HCT116 (cell line): ENCODE data around the gene LY9. TPM values are rescaled to one million over a fixed set of nuclear protein-coding genes. Genes with fewer than 3 reads are reported as not detected.

Experiments
- ATAC-seq: fragments of 200-7000 bp; cut with Tn5 transposase; 2 replicates; pipeline ENCODE4 v1.9.1; 2020; ENCODE audit warnings: mild to moderate bottlenecking, moderate library complexity
- BruUV-seq: library from RNA; stranded (reverse); fragments of 400-500 nt; replicated peaks from 2 replicates; lab custom pipeline; 2021; lab: Mats Ljungman, UMichigan
- CTCF ChIA-PET: fragments of 300-600 bp; sonication (Branson Sonifier 250); formaldehyde crosslinking; loops from one replicate; lab custom pipeline; 2021; ENCODE audit warnings: antibody characterized with exemption; lab: Charles Lee
- POLR2A ChIA-PET: fragments of 300-600, 350-600 bp; sonication (Branson Sonifier 250); formaldehyde crosslinking; loops from one replicate; lab custom pipeline; 2021; ENCODE audit warnings: antibody characterized with exemption; lab: Charles Lee
- RAD21 ChIA-PET, 2 experiments: fragments of 300-600 bp; sonication (Branson Sonifier 250); formaldehyde crosslinking; loops; one replicate each; lab custom pipeline; 2023; ENCODE audit warnings: low total read pairs in 2 of 2; ENCODE audit not compliant: uncharacterized antibody in 2 of 2, unreplicated experiment in 2 of 2, low non-redundant PET in 1 of 2; lab: Charles Lee
- DNase-seq: peaks from one replicate; pipeline ENCODE4 v3.0.0-alpha.2; 2010; ENCODE audit warnings: low read depth, low spot score
- H2AFZ ChIP-seq: fragments of 200-600 bp; shearing (Covaris generic), sonication (generic); 2 replicates; pipeline ENCODE4 v1.6.1; 2017; ENCODE audit warnings: low read depth, mixed run types, mixed read lengths, antibody characterized with exemption, low read length; ENCODE audit not compliant: poor library complexity, severe bottlenecking
- H3K27ac ChIP-seq: 2 replicates; pipeline ENCODE4 v1.5.1; 2012; ENCODE audit warnings: low read depth, low read length
- H3K27me3 ChIP-seq: fragments of 200-600 bp; sonication (generic); 2 replicates; pipeline ENCODE4 v1.6.1; 2016; ENCODE audit warnings: mixed run types, low read length, mixed read lengths; ENCODE audit not compliant: insufficient read depth
- H3K36me3 ChIP-seq, 2 experiments: fragments of 200-500 bp in 1 of 2; fragments of 200-600 bp in 1 of 2; sonication (Bioruptor generic) in 1 of 2; sonication (generic) in 1 of 2; 2 replicates each; pipeline versions ENCODE4 v1.5.1 to v1.6.1; 2014 to 2016; ENCODE audit warnings: low read length in 2 of 2, inconsistent platforms in 1 of 2, mixed read lengths in 1 of 2, mixed run types in 1 of 2; ENCODE audit not compliant: insufficient read depth in 2 of 2, control insufficient read depth in 1 of 2
- H3K4me1 ChIP-seq, 2 experiments: fragments of 200-600 bp in 1 of 2; sonication (generic) in 1 of 2; 2 replicates each; pipeline versions ENCODE4 v1.5.1 to v1.6.1; 2012 to 2017; ENCODE audit warnings: low read length in 2 of 2, inconsistent platforms in 1 of 2, mild to moderate bottlenecking in 1 of 2, mixed read lengths in 1 of 2, mixed run types in 1 of 2, moderate library complexity in 1 of 2; ENCODE audit not compliant: insufficient read depth in 2 of 2, control insufficient read depth in 1 of 2
- H3K4me2 ChIP-seq: fragments of 200-600 bp; sonication (generic); 2 replicates; pipeline ENCODE4 v1.6.1; 2017; ENCODE audit warnings: mixed run types, low read length, mixed read lengths
- H3K4me3 ChIP-seq, 2 experiments: fragments of 200-600 bp in 1 of 2; sonication (generic) in 1 of 2; replicated peaks in 1 of 2; 2 replicates each; pipeline ENCODE4 v1.5.1; 2011 to 2016; ENCODE audit warnings: low read length in 2 of 2, control low read depth in 1 of 2, low read depth in 1 of 2, mild to moderate bottlenecking in 1 of 2, mixed read lengths in 1 of 2, mixed run types in 1 of 2
- H3K79me2 ChIP-seq: fragments of 200-600 bp; sonication (generic); 2 replicates; pipeline ENCODE4 v1.6.1; 2017; ENCODE audit warnings: mild to moderate bottlenecking, mixed run types, low read length, moderate library complexity, mixed read lengths; ENCODE audit not compliant: insufficient read depth
- H3K9ac ChIP-seq: fragments of 200-600 bp; sonication (generic); 2 replicates; pipeline ENCODE4 v1.6.1; 2016; ENCODE audit warnings: low read length, mixed read lengths
- H3K9me2 ChIP-seq: fragments of 200-600 bp; sonication (generic), shearing (Covaris generic); 2 replicates; pipeline ENCODE4 v1.6.1; 2017; ENCODE audit warnings: mixed run types, mild to moderate bottlenecking, moderate library complexity; ENCODE audit not compliant: insufficient read depth
- H3K9me3 ChIP-seq, 2 experiments: fragments of 200-500 bp in 1 of 2; fragments of 200-600 bp in 1 of 2; sonication (Bioruptor generic) in 1 of 2; sonication (generic) in 1 of 2; 2 replicates each; pipeline ENCODE4 v1.6.1; 2014 to 2017; ENCODE audit warnings: low read length in 2 of 2, mixed read lengths in 2 of 2, inconsistent platforms in 1 of 2, low read depth in 1 of 2, mild to moderate bottlenecking in 1 of 2, mixed run types in 1 of 2, moderate library complexity in 1 of 2; ENCODE audit not compliant: control insufficient read depth in 1 of 2, insufficient read depth in 1 of 2
- H4K20me1 ChIP-seq: fragments of 200-600 bp; sonication (generic), shearing (Covaris generic); 2 replicates; pipeline ENCODE4 v1.6.1; 2017; ENCODE audit warnings: mixed run types, mild to moderate bottlenecking, moderate library complexity; ENCODE audit not compliant: insufficient read depth
- CTCF ChIP-seq, 3 experiments: fragments of 200-600 bp in 1 of 3; sonication (generic) in 1 of 3; IDR thresholded peaks in 2 of 3; conservative IDR thresholded peaks in 1 of 3; 2 replicates each; pipeline ENCODE4 v1.5.1; 2012 to 2017; ENCODE audit warnings: low read depth in 2 of 3, low read length in 2 of 3, antibody characterized with exemption in 1 of 3, borderline replicate concordance in 1 of 3, control low read depth in 1 of 3, mild to moderate bottlenecking in 1 of 3, mixed read lengths in 1 of 3, mixed run types in 1 of 3, moderate library complexity in 1 of 3; ENCODE audit not compliant: insufficient read depth in 1 of 3
- EZH2 ChIP-seq: fragments of 200-600 bp; sonication (generic); IDR thresholded peaks from 2 replicates; pipeline ENCODE4 v1.6.1; 2017; ENCODE audit warnings: antibody characterized with exemption, mixed run types
- RAD21 ChIP-seq: IDR thresholded peaks from 2 replicates; pipeline ENCODE4 v1.6.1; 2012; ENCODE audit warnings: low read depth, mild to moderate bottlenecking
- intact Hi-C: fragments of 100-400 bp; cut with micrococcal nuclease; formaldehyde crosslinking; loops from 2 replicates; pipeline ENCODE4 v1.10.0; 2022
- total RNA-seq: library from RNA; stranded (reverse); gene quantifications from one replicate; pipeline ENCODE4 v1.2.1, GENCODE V29; 2021; ENCODE audit not compliant: unreplicated experiment

LY9 gene
- total RNA-seq, 1 experiment from 2014 or later = 0.22 TPM

DNA sequence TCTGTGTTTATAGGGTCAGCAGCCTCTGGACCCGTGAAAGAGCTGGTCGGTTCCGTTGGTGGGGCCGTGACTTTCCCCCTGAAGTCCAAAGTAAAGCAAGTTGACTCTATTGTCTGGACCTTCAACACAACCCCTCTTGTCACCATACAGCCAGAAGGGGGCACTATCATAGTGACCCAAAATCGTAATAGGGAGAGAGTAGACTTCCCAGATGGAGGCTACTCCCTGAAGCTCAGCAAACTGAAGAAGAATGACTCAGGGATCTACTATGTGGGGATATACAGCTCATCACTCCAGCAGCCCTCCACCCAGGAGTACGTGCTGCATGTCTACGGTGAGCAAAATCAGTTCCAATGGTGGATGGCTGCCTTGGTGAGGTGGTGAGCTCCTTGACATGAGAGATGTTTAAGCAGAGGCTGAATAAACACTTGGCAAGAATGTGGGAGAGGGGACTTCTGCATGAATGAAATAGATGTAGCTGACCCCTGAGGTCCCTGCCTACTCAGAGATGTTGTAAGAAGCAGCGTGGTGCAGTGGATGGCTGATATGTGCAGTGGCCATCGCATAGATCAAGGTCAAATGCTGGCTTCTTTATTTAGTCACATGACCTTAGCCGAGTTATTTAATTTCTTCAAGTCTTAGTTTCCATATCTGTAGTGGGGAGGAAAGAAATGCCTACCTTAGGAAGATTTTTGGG lies 47.6 kb upstream of the LY9 start:
- no peak overlapping the region for H3K4me2 ChIP-seq
- peak; percentile 79 for ATAC-seq
- POLR2A ChIA-PET = no interaction called here

More for the DNA sequence above, 47.6 kb upstream of the LY9 start:
- Histone ChIP-seq H3K4me1 (no peaks in the 10 kb centered on the region; a peak in 1 of 4 replicates), H3K79me2 (no peaks in the 10 kb centered on the region), H3K4me3 (no peak overlapping the region), H3K9me3 (no peaks in the 10 kb centered on the region), H4K20me1 (no peaks in the 10 kb centered on the region), H3K9ac (no peak overlapping the region), H2AFZ (no peak overlapping the region), H3K27ac (no peak overlapping the region), H3K9me2 (no peaks in the 10 kb centered on the region), H3K36me3 (no peaks in the 10 kb centered on the region), H3K27me3 (peaks cover 7% of the 10 kb centered on the region; the same call in 1 of the 2 replicates)
- ChIA-PET CTCF (interaction anchor here (0.8 to 1.0 kb wide), 2 partner anchors 27 to 203 kb away, joined by 4 read pairs; no protein-coding TSS in a partner anchor), RAD21 (no interaction called here)
- intact Hi-C loops = no loop called here
- peak; percentile 19 to 54 (median 51); a peak in 4 of 6 replicates for TF ChIP-seq CTCF (IDR thresholded peaks at IDR 0.05 in 2 of 3, conservative IDR thresholded peaks at IDR 0.05 in 1 of 3; ENCODE audit: borderline replicate concordance in 1 of 3, insufficient read depth in 1 of 3, low read depth in 2 of 3, low read length in 2 of 3)
- no peak for TF ChIP-seq EZH2
- 0 out of 2 replicates have a peak, but pooled peaks have one; percentile 27 for TF ChIP-seq RAD21
- BruUV-seq = no TSS peak
- no peak for DNase-seq
